ENCODE results near the gene ATPAF1.

ATPAF1 gene

GRCh38 chr1:46677339-46677738 is 9.2 kb upstream of the ATPAF1 start:
- Histone ChIP-seq H3K27ac (ENCODE audit: low read length) (no peak overlapping the region), H4K20me1 (ENCODE audit: insufficient read depth, low read length) (no peaks in the 10 kb centered on the region), H2AFZ (ENCODE audit: low read depth, low read length) (no peak overlapping the region), H3K9me3 (ENCODE audit: insufficient read depth, low read length) (no peaks in the 10 kb centered on the region), H3K4me3 (ENCODE audit: low read length) (no peak overlapping the region), H3K27me3 (ENCODE audit: low read depth, low read length) (no peaks in the 10 kb centered on the region), H3K4me2 (ENCODE audit: low read length) (no peak overlapping the region), H3K79me2 (ENCODE audit: low read length) (no peaks in the 10 kb centered on the region), H3K36me3 (replicated peaks; ENCODE audit: low read depth, low read length) (peaks cover 21% of the 10 kb centered on the region), H3K4me1 (ENCODE audit: low read length) (no peaks in the 10 kb centered on the region), H3K9ac (ENCODE audit: low read length) (no peak overlapping the region)
- no peak for TF ChIP-seq CTCF (IDR thresholded peaks at IDR 0.05; ENCODE audit: low read depth, low read length)
- TF ChIP-seq EZH2phosphoT487 (IDR thresholded peaks at IDR 0.05; ENCODE audit: low read depth) = no peak

- no peaks in the 10 kb centered on the region for H3K27me3 ChIP-seq (ENCODE audit: low read depth, low read length)
- peaks cover 15% of the 10 kb centered on the region for H3K36me3 ChIP-seq (replicated peaks; ENCODE audit: low read depth, low read length)
- no peak overlapping the region for H2AFZ ChIP-seq (ENCODE audit: low read depth, low read length)
- H3K27ac ChIP-seq (ENCODE audit: low read length) = no peak overlapping the region
- H3K79me2 ChIP-seq (ENCODE audit: low read length) = no peaks in the 10 kb centered on the region
- H3K4me1 ChIP-seq (ENCODE audit: low read length) = no peaks in the 10 kb centered on the region
- no peak overlapping the region for H3K4me3 ChIP-seq (ENCODE audit: low read length)
- H3K9ac ChIP-seq (ENCODE audit: low read length) = no peak overlapping the region
- H3K4me2 ChIP-seq (ENCODE audit: low read length) = no peak overlapping the region
- no peaks in the 10 kb centered on the region for H4K20me1 ChIP-seq (ENCODE audit: insufficient read depth, low read length)
- H3K9me3 ChIP-seq (ENCODE audit: insufficient read depth, low read length) = no peaks in the 10 kb centered on the region
- TF ChIP-seq EZH2phosphoT487 (IDR thresholded peaks at IDR 0.05; ENCODE audit: low read depth) (no peak), CTCF (IDR thresholded peaks at IDR 0.05; ENCODE audit: low read depth, low read length) (no peak)
Measured at GRCh38 chr1:46676531-46676930, 8.4 kb upstream of the ATPAF1 start.

GRCh38 chr1:46675549-46676314 is 7.6 kb upstream of the ATPAF1 start:
- Histone ChIP-seq H3K36me3 (replicated peaks; ENCODE audit: low read depth, low read length) (peaks cover 13% of the 10 kb centered on the region), H2AFZ (ENCODE audit: low read depth, low read length) (no peak overlapping the region)

GRCh38 chr1:46673749-46674182 is 5.6 kb upstream of the ATPAF1 start:
- Histone ChIP-seq H3K27ac (ENCODE audit: low read length) (no peak overlapping the region), H4K20me1 (ENCODE audit: insufficient read depth, low read length) (no peaks in the 10 kb centered on the region), H3K9ac (ENCODE audit: low read length) (no peak overlapping the region), H3K4me3 (ENCODE audit: low read length) (no peak overlapping the region), H3K79me2 (ENCODE audit: low read length) (no peaks in the 10 kb centered on the region), H2AFZ (ENCODE audit: low read depth, low read length) (no peak overlapping the region), H3K4me2 (ENCODE audit: low read length) (no peak overlapping the region), H3K27me3 (ENCODE audit: low read depth, low read length) (no peaks in the 10 kb centered on the region), H3K4me1 (ENCODE audit: low read length) (no peaks in the 10 kb centered on the region), H3K36me3 (replicated peaks; ENCODE audit: low read depth, low read length) (peaks cover 2% of the 10 kb centered on the region), H3K9me3 (ENCODE audit: insufficient read depth, low read length) (no peaks in the 10 kb centered on the region)
- TF ChIP-seq EZH2phosphoT487 (IDR thresholded peaks at IDR 0.05; ENCODE audit: low read depth) = no peak
- TF ChIP-seq CTCF (IDR thresholded peaks at IDR 0.05; ENCODE audit: low read depth, low read length) = no peak

More at GRCh38 chr1:46675549-46676314, 7.6 kb upstream of the ATPAF1 start:
- no peak overlapping the region for H3K27ac ChIP-seq (ENCODE audit: low read length)
- H4K20me1 ChIP-seq (ENCODE audit: insufficient read depth, low read length) = no peaks in the 10 kb centered on the region
- H3K9me3 ChIP-seq (ENCODE audit: insufficient read depth, low read length) = no peaks in the 10 kb centered on the region
- H3K79me2 ChIP-seq (ENCODE audit: low read length) = no peaks in the 10 kb centered on the region
- H3K4me2 ChIP-seq (ENCODE audit: low read length) = no peak overlapping the region
- no peak overlapping the region for H3K4me3 ChIP-seq (ENCODE audit: low read length)
- no peak overlapping the region for H3K9ac ChIP-seq (ENCODE audit: low read length)
- TF ChIP-seq EZH2phosphoT487 (IDR thresholded peaks at IDR 0.05; ENCODE audit: low read depth) (no peak), CTCF (IDR thresholded peaks at IDR 0.05; ENCODE audit: low read depth, low read length) (no peak)
- H3K27me3 ChIP-seq (ENCODE audit: low read depth, low read length) = no peaks in the 10 kb centered on the region
- H3K4me1 ChIP-seq (ENCODE audit: low read length) = no peaks in the 10 kb centered on the region
